Mammary epithelial cell (primary cell): Measurements from ENCODE around the gene ATP5ME.

Experiments
- EZH2 ChIP-seq: IDR thresholded peaks from 2 replicates; pipeline ENCODE4 v1.6.1; 2012; ENCODE audit warnings: low read length, inconsistent platforms, borderline replicate concordance
- TF ChIP-seq, protein P1 (sequence below), 2 donors: IDR thresholded peaks in 1 of 2; conservative IDR thresholded peaks in 1 of 2; 2 replicates each; pipeline ENCODE4 v1.5.1; 2011 to 2012; ENCODE audit warnings: inconsistent platforms in 2 of 2, low read length in 2 of 2, mild to moderate bottlenecking in 2 of 2, control low read depth in 1 of 2, low read depth in 1 of 2; ENCODE audit not compliant: insufficient read depth in 1 of 2; ENCODE audit errors: extremely low read depth in 1 of 2

DNA sequence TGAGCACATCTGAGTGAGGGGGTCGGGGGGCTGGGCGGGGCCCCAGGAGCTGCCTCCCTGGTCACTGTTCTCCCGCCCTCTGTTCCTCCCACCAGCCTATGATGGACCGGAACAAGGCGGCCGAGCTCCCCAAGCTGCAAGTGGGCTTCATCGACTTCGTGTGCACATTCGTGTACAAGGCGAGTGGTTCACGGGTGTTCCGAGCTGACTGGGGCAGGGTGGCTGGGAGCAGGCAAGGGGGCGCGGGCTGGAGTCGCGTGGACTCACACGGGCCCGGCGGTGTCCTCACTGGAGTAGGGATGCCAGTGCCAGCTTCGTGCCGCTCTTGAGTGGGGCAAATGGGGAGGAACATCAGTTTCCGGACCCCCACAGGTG lies 7.7 kb downstream of the ATP5ME start:
- no peak for TF ChIP-seq EZH2
- TF ChIP-seq, protein P1, sequence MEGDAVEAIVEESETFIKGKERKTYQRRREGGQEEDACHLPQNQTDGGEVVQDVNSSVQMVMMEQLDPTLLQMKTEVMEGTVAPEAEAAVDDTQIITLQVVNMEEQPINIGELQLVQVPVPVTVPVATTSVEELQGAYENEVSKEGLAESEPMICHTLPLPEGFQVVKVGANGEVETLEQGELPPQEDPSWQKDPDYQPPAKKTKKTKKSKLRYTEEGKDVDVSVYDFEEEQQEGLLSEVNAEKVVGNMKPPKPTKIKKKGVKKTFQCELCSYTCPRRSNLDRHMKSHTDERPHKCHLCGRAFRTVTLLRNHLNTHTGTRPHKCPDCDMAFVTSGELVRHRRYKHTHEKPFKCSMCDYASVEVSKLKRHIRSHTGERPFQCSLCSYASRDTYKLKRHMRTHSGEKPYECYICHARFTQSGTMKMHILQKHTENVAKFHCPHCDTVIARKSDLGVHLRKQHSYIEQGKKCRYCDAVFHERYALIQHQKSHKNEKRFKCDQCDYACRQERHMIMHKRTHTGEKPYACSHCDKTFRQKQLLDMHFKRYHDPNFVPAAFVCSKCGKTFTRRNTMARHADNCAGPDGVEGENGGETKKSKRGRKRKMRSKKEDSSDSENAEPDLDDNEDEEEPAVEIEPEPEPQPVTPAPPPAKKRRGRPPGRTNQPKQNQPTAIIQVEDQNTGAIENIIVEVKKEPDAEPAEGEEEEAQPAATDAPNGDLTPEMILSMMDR (conservative IDR thresholded peaks at IDR 0.05 in 1 of 2, IDR thresholded peaks at IDR 0.05 in 1 of 2; ENCODE audit: extremely low read depth in 1 of 2, insufficient read depth in 1 of 2, low read depth in 1 of 2, low read length in 2 of 2) = no peak
